ENCODE results near the gene C1S. TPM values are rescaled to one million over a fixed set of nuclear protein-coding genes. Genes with fewer than 3 reads are reported as not detected.

The C1S gene
- total RNA-seq, 1 donor from 2014 or later, result 2.1 TPM

DNA sequence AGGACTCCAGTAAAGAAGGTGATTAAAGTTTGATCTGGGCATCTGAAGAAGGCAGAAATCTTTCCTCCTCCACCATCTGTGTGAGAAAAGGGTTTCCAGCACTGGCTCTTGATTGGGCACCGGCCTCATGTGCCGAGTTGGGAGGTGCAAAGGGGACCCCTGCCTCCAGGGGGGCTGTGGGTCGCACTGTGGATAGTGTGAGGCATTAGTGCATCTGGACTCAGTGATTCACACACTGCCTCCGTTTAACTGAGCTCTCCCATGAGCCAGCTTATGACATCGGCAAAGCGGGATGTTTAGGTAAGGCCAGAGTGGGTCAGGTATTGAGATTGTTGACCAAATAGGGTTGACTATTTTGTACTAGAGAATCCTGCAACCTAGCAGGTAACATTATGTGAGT lies 8.9 kb downstream of the C1S start:
- H3K9me3 ChIP-seq (ENCODE audit: low read depth), result no peaks in the 10 kb centered on the region
- H3F3A ChIP-seq (ENCODE audit: low read depth), result no peaks in the 10 kb centered on the region
- no peaks in the 10 kb centered on the region for H3K79me2 ChIP-seq (ENCODE audit: low read depth)
- H3K4me1 Mint-ChIP-seq, result no peaks in the 10 kb centered on the region
- DNase-seq (ENCODE audit: low spot score), result no peak
- H3K36me3 ChIP-seq, result no peaks in the 10 kb centered on the region
- H4K20me1 ChIP-seq (ENCODE audit: low read depth), result no peaks in the 10 kb centered on the region
- TF ChIP-seq EZH2 (IDR thresholded peaks at IDR 0.05), result no peak
- TF ChIP-seq EZH2phosphoT487 (IDR thresholded peaks at IDR 0.05), result no peak
- TF ChIP-seq, protein P1, sequence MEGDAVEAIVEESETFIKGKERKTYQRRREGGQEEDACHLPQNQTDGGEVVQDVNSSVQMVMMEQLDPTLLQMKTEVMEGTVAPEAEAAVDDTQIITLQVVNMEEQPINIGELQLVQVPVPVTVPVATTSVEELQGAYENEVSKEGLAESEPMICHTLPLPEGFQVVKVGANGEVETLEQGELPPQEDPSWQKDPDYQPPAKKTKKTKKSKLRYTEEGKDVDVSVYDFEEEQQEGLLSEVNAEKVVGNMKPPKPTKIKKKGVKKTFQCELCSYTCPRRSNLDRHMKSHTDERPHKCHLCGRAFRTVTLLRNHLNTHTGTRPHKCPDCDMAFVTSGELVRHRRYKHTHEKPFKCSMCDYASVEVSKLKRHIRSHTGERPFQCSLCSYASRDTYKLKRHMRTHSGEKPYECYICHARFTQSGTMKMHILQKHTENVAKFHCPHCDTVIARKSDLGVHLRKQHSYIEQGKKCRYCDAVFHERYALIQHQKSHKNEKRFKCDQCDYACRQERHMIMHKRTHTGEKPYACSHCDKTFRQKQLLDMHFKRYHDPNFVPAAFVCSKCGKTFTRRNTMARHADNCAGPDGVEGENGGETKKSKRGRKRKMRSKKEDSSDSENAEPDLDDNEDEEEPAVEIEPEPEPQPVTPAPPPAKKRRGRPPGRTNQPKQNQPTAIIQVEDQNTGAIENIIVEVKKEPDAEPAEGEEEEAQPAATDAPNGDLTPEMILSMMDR (IDR thresholded peaks at IDR 0.05), result no peak
- no peak overlapping the region for H3K27ac Mint-ChIP-seq
- H3K4me3 Mint-ChIP-seq, result no peak overlapping the region
- no peak overlapping the region for H3K4me3 ChIP-seq
- peaks cover 4% of the 10 kb centered on the region for H3K4me1 ChIP-seq
- no peak overlapping the region for H3K9ac ChIP-seq
- H3K36me3 Mint-ChIP-seq, result no peaks in the 10 kb centered on the region
- no peak overlapping the region for H3K27ac ChIP-seq
- H3K27me3 ChIP-seq, result no peaks in the 10 kb centered on the region
- peaks cover 8% of the 10 kb centered on the region for H3K27me3 Mint-ChIP-seq (ENCODE audit: insufficient read depth, low read depth)
- no peaks in the 10 kb centered on the region for H3K9me3 Mint-ChIP-seq
- no peak overlapping the region for H2AFZ ChIP-seq (replicated peaks)
- H3K4me2 ChIP-seq, result no peak overlapping the region

DNA sequence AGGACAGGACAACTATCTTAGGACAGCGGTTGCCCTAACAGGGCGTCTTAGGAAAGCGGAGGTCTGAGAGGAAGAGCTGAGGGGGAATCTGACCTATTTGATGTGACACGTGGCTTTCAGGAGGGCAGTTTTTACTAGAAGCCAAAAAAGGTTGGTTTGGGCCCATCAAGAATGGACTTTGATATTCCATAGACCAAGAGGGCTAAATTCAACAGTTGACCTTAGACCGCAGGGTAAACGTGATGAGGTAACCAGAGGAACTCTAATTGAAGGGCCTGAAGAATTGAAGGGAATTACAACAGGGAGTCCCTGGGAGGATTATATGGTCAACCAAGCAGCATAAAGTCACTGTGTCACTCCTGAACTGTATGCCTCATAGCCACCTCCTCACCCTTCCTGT lies 11.5 kb downstream of the C1S start:
- DNase-seq (ENCODE audit: low spot score), result no peak
- H3K79me2 ChIP-seq (ENCODE audit: low read depth), result no peaks in the 10 kb centered on the region
- no peaks in the 10 kb centered on the region for H3K4me1 Mint-ChIP-seq
- no peaks in the 10 kb centered on the region for H3F3A ChIP-seq (ENCODE audit: low read depth)
- H3K27ac Mint-ChIP-seq, result no peak overlapping the region
- H4K20me1 ChIP-seq (ENCODE audit: low read depth), result no peaks in the 10 kb centered on the region
- no peak overlapping the region for H3K4me3 ChIP-seq
- H3K27me3 ChIP-seq, result no peaks in the 10 kb centered on the region
- H3K36me3 Mint-ChIP-seq, result no peaks in the 10 kb centered on the region
- no peak overlapping the region for H3K27ac ChIP-seq
- peaks cover 4% of the 10 kb centered on the region for H3K27me3 Mint-ChIP-seq (ENCODE audit: insufficient read depth, low read depth)
- H3K9me3 ChIP-seq (ENCODE audit: low read depth), result no peaks in the 10 kb centered on the region
- H3K4me3 Mint-ChIP-seq, result no peak overlapping the region
- H3K9ac ChIP-seq, result no peak overlapping the region
- no peaks in the 10 kb centered on the region for H3K9me3 Mint-ChIP-seq
- no peak overlapping the region for H3K4me2 ChIP-seq
- H3K36me3 ChIP-seq, result no peaks in the 10 kb centered on the region
- H3K4me1 ChIP-seq, result peaks cover 4% of the 10 kb centered on the region
- H2AFZ ChIP-seq (replicated peaks), result no peak overlapping the region
- TF ChIP-seq EZH2phosphoT487 (IDR thresholded peaks at IDR 0.05) (no peak), EZH2 (IDR thresholded peaks at IDR 0.05) (no peak)
- TF ChIP-seq, protein P1 (IDR thresholded peaks at IDR 0.05), result no peak

DNA sequence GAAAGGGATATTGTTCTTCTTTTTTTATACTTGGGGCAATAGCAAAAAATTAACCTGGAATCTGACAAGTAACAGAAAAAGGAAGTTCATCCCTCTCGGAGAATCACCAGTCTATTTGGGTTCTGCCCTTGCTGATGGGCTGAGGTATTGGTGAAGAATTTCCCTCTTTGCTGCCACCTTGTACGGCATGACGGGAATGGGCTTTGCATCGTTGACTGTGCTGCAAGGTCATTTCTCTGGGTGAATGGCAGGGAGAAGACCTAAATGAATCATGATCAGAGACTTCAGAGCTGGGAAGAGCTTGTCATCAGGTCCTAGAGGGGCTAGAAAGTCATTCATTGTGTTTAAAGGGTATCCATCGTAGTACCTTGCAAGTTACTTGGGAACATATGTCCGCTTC lies 12.0 kb downstream of the C1S start:
- H3K79me2 ChIP-seq (ENCODE audit: low read depth), result no peaks in the 10 kb centered on the region
- no peaks in the 10 kb centered on the region for H3K9me3 ChIP-seq (ENCODE audit: low read depth)
- H3K4me1 Mint-ChIP-seq, result no peaks in the 10 kb centered on the region
- no peak overlapping the region for H3K27ac Mint-ChIP-seq
- no peaks in the 10 kb centered on the region for H3K27me3 ChIP-seq
- H3K36me3 Mint-ChIP-seq, result no peaks in the 10 kb centered on the region
- H3F3A ChIP-seq (ENCODE audit: low read depth), result no peaks in the 10 kb centered on the region
- no peak overlapping the region for H2AFZ ChIP-seq (replicated peaks)
- no peak overlapping the region for H3K4me3 Mint-ChIP-seq
- no peak overlapping the region for H3K4me3 ChIP-seq
- no peak overlapping the region for H3K9ac ChIP-seq
- H3K27ac ChIP-seq, result no peak overlapping the region
- H3K27me3 Mint-ChIP-seq (ENCODE audit: insufficient read depth, low read depth), result peaks cover 2% of the 10 kb centered on the region
- no peaks in the 10 kb centered on the region for H3K9me3 Mint-ChIP-seq
- no peaks in the 10 kb centered on the region for H4K20me1 ChIP-seq (ENCODE audit: low read depth)
- DNase-seq (ENCODE audit: low spot score), result no peak
- H3K4me1 ChIP-seq, result peaks cover 4% of the 10 kb centered on the region
- TF ChIP-seq, protein P1 (IDR thresholded peaks at IDR 0.05), result no peak
- no peak for TF ChIP-seq EZH2 (IDR thresholded peaks at IDR 0.05)
- no peak for TF ChIP-seq EZH2phosphoT487 (IDR thresholded peaks at IDR 0.05)
- no peak overlapping the region for H3K4me2 ChIP-seq
- no peaks in the 10 kb centered on the region for H3K36me3 ChIP-seq

Data from neural progenitor cell (in vitro differentiated cells).